HFFc6 (cell line): ENCODE results near the gene DYRK1B. TPM values are rescaled to one million over a fixed set of nuclear protein-coding genes. Genes with fewer than 3 reads are reported as not detected.
"Not testable (repeated sequence)": the region's sequence is repeated elsewhere in the genome, so short reads cannot be mapped to it uniquely, and the experiment has no call there.

Source experiments
- DNase-seq: peaks from one replicate; pipeline ENCODE4 v3.0.0-alpha.2; 2018
- H3K27ac Mint-ChIP-seq: 2 replicates; pipeline ENCODE4 v1.8.0; 2020; ENCODE audit warnings: mild to moderate bottlenecking, mixed read lengths
- H3K27me3 Mint-ChIP-seq: 2 replicates; pipeline ENCODE4 v1.8.0; 2021; ENCODE audit warnings: mild to moderate bottlenecking, moderate library complexity, mixed read lengths; ENCODE audit not compliant: insufficient read depth
- H3K36me3 Mint-ChIP-seq: 2 replicates; pipeline ENCODE4 v1.8.0; 2021; ENCODE audit warnings: low read depth, mixed read lengths
- H3K4me1 Mint-ChIP-seq: 2 replicates; pipeline ENCODE4 v1.8.0; 2020; ENCODE audit warnings: low read depth, mixed read lengths
- H3K4me3 Mint-ChIP-seq: 2 replicates; pipeline ENCODE4 v1.8.0; 2020; ENCODE audit warnings: mild to moderate bottlenecking, moderate library complexity, mixed read lengths
- H3K9me3 Mint-ChIP-seq: 2 replicates; pipeline ENCODE4 v1.8.0; 2020; ENCODE audit warnings: mild to moderate bottlenecking, mixed read lengths
- total RNA-seq, 6 experiments: library from RNA; stranded (reverse); fragmentation: NEBNext Ultra II Directional; extraction: Animal tissue kit (Norgen Biotek cat#: 25700); gene quantifications; 2 replicates in 1 of 6; 3 replicates in 5 of 6; pipeline ENCODE4 v1.2.3, GENCODE V29; 2021
- TF ChIP-seq, protein P1 (sequence below): fragments of 200-600 bp; sonication (generic); IDR thresholded peaks from 2 replicates; pipeline ENCODE4 v1.5.0; 2021; ENCODE audit warnings: antibody characterized with exemption, mild to moderate bottlenecking

The DYRK1B gene
- total RNA-seq, 6 experiments from 2014 or later, result 8.9 to 20.2 (median 12.7) TPM

DNA sequence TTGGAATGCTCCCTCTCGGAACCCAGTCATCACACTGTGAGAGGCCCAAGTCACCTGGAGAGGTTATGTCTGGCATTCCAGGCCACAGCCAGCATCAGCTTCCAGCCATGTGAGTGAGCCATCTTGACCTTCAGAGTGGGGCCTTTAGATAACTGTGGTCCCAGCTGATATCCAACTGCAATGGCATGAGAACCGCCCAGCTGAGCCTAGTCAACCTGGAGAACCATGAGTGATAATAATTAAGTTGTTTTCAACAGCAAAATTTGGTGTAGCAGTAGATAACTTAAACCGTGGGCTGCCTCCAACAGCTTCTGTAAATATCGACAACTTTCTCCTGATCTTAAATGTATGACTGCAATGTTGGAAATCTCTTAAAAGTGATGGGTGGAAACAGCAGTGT, 24.6 kb downstream of the DYRK1B start:
- TF ChIP-seq, protein P1, sequence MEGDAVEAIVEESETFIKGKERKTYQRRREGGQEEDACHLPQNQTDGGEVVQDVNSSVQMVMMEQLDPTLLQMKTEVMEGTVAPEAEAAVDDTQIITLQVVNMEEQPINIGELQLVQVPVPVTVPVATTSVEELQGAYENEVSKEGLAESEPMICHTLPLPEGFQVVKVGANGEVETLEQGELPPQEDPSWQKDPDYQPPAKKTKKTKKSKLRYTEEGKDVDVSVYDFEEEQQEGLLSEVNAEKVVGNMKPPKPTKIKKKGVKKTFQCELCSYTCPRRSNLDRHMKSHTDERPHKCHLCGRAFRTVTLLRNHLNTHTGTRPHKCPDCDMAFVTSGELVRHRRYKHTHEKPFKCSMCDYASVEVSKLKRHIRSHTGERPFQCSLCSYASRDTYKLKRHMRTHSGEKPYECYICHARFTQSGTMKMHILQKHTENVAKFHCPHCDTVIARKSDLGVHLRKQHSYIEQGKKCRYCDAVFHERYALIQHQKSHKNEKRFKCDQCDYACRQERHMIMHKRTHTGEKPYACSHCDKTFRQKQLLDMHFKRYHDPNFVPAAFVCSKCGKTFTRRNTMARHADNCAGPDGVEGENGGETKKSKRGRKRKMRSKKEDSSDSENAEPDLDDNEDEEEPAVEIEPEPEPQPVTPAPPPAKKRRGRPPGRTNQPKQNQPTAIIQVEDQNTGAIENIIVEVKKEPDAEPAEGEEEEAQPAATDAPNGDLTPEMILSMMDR, result no peak
- DNase-seq, result no peak
- H3K36me3 Mint-ChIP-seq, result no peaks in the 10 kb centered on the region
- H3K27me3 Mint-ChIP-seq, result peaks cover 6% of the 10 kb centered on the region
- peaks cover 4% of the 10 kb centered on the region; the same call in 1 of the 2 replicates for H3K9me3 Mint-ChIP-seq
- H3K4me3 Mint-ChIP-seq, result no peak overlapping the region
- H3K27ac Mint-ChIP-seq, result no peak overlapping the region
- H3K4me1 Mint-ChIP-seq, result no peaks in the 10 kb centered on the region

- H3K4me3 Mint-ChIP-seq, DNase-seq, H3K27me3 Mint-ChIP-seq, H3K9me3 Mint-ChIP-seq, H3K36me3 Mint-ChIP-seq, H3K27ac Mint-ChIP-seq, H3K4me1 Mint-ChIP-seq: not testable (repeated sequence)
These were observed 25.3 kb downstream of the DYRK1B start for GRCh38 chr19:39808688-39809087.

- no peak overlapping the region for H3K4me3 Mint-ChIP-seq
- peaks cover 4% of the 10 kb centered on the region; the same call in 1 of the 2 replicates for H3K9me3 Mint-ChIP-seq
- no peaks in the 10 kb centered on the region for H3K36me3 Mint-ChIP-seq
- H3K4me1 Mint-ChIP-seq, result no peaks in the 10 kb centered on the region
- H3K27me3 Mint-ChIP-seq, result peaks cover 11% of the 10 kb centered on the region
- DNase-seq, result no peak
- no peak overlapping the region for H3K27ac Mint-ChIP-seq
- TF ChIP-seq, protein P1, result no peak
These were observed 26.1 kb downstream of the DYRK1B start for GRCh38 chr19:39807846-39808364.

- Mint-ChIP-seq H3K27ac (no peak overlapping the region), H3K4me3 (no peak overlapping the region), H3K4me1 (no peaks in the 10 kb centered on the region), H3K36me3 (no peaks in the 10 kb centered on the region), H3K27me3 (peaks cover 12% of the 10 kb centered on the region), H3K9me3 (peaks cover 4% of the 10 kb centered on the region; the same call in 1 of the 2 replicates)
- TF ChIP-seq, protein P1, result no peak
- DNase-seq, result no peak
These were observed 28.9 kb downstream of the DYRK1B start for GRCh38 chr19:39805104-39805503.

DNA sequence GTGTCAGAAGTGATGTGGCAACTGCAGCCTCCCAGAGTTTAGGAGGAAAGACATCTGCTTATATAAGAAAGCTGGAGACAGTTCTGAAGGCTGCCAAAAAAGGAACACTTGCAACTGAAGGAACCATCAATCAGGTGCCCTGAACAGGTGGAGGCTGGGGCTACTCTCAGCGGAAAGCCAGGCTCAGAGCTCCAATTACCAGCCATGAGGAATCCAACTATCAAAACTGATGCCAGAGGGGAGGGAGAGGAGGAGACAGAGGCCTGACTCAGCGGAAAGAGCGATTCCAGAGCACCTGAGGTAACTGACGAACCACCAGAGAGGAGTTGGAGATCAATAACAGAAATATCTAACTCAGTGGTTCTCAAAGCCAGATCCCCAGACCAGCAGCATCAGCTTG, 31.0 kb downstream of the DYRK1B start:
- H3K4me1 Mint-ChIP-seq, result no peaks in the 10 kb centered on the region
- TF ChIP-seq, protein P1, result no peak
- no peaks in the 10 kb centered on the region for H3K36me3 Mint-ChIP-seq
- no peak overlapping the region for H3K27ac Mint-ChIP-seq
- peaks cover 14% of the 10 kb centered on the region for H3K27me3 Mint-ChIP-seq
- H3K9me3 Mint-ChIP-seq, result no peaks in the 10 kb centered on the region
- no peak overlapping the region for H3K4me3 Mint-ChIP-seq
- no peak for DNase-seq

GRCh38 chr19:39797083-39797482, 36.9 kb downstream of the DYRK1B start:
- TF ChIP-seq, protein P1, result no peak
- DNase-seq, result no peak
- H3K4me3 Mint-ChIP-seq, result no peak overlapping the region
- H3K27me3 Mint-ChIP-seq, result peaks cover 2% of the 10 kb centered on the region
- no peaks in the 10 kb centered on the region for H3K9me3 Mint-ChIP-seq
- 0 out of 2 replicates have a peak, but pooled peaks cover 4% of the 10 kb centered on the region for H3K4me1 Mint-ChIP-seq
- H3K36me3 Mint-ChIP-seq, result no peaks in the 10 kb centered on the region
- H3K27ac Mint-ChIP-seq, result no peak overlapping the region
